ENCODE results near the gene REXO1.

The REXO1 gene

DNA sequence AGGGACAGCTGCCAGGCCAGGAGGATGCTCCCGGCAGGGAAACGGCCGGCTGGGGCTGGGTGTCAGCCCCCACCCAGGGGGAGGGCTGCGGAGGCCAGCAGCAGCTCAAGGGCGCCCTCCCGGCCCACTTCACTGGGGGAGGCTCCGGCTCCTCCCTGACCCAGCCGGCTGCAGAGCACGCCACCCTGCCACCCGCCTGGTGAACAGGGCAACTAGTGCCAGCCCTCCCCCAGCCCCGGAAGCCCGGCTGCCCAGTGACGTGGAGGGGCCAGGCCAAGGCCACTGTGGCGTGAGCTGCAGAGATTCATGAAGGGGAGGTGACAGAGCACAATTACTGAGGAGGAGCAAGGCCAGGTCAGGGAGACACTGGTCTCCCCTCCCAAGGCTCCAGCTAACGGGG lies 14.7 kb downstream of the REXO1 start:
- H2AFZ ChIP-seq (ENCODE audit: low read depth, low read length): no peak overlapping the region
- no peak overlapping the region for H3K9ac ChIP-seq (ENCODE audit: low read depth, low read length)
- no peaks in the 10 kb centered on the region for H3K4me1 ChIP-seq (ENCODE audit: insufficient read depth, low read length)
- TF ChIP-seq EZH2 (IDR thresholded peaks at IDR 0.05; ENCODE audit: borderline replicate concordance, low read depth, low read length, severe bottlenecking): no peak
- TF ChIP-seq, protein P1, sequence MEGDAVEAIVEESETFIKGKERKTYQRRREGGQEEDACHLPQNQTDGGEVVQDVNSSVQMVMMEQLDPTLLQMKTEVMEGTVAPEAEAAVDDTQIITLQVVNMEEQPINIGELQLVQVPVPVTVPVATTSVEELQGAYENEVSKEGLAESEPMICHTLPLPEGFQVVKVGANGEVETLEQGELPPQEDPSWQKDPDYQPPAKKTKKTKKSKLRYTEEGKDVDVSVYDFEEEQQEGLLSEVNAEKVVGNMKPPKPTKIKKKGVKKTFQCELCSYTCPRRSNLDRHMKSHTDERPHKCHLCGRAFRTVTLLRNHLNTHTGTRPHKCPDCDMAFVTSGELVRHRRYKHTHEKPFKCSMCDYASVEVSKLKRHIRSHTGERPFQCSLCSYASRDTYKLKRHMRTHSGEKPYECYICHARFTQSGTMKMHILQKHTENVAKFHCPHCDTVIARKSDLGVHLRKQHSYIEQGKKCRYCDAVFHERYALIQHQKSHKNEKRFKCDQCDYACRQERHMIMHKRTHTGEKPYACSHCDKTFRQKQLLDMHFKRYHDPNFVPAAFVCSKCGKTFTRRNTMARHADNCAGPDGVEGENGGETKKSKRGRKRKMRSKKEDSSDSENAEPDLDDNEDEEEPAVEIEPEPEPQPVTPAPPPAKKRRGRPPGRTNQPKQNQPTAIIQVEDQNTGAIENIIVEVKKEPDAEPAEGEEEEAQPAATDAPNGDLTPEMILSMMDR (IDR thresholded peaks at IDR 0.05; ENCODE audit: borderline replicate concordance, extremely low read depth, low read length, poor library complexity, severe bottlenecking): no peak
- DNase-seq: no peak
- ATAC-seq (ENCODE audit: insufficient read depth, low read depth): no peak
- peaks cover 84% of the 10 kb centered on the region for H4K20me1 ChIP-seq (ENCODE audit: insufficient read depth, low read length)
- H3K9me3 ChIP-seq (ENCODE audit: insufficient read depth, low read length, severe bottlenecking): no peaks in the 10 kb centered on the region
- no peak overlapping the region for H3K27ac ChIP-seq (ENCODE audit: low read length)
- no peak overlapping the region for H3K4me2 ChIP-seq (ENCODE audit: insufficient read depth, low read length)
- H3K4me3 ChIP-seq (ENCODE audit: low read depth in 1 of 2, low read length in 2 of 2): no peak overlapping the region
- no peaks in the 10 kb centered on the region for H3K27me3 ChIP-seq (ENCODE audit: insufficient read depth, low read length, poor library complexity)
- peaks cover 90% of the 10 kb centered on the region for H3K79me2 ChIP-seq (ENCODE audit: insufficient read depth, low read length)
- peaks cover 57% of the 10 kb centered on the region for H3K36me3 ChIP-seq (ENCODE audit: insufficient read depth, low read length)

DNA sequence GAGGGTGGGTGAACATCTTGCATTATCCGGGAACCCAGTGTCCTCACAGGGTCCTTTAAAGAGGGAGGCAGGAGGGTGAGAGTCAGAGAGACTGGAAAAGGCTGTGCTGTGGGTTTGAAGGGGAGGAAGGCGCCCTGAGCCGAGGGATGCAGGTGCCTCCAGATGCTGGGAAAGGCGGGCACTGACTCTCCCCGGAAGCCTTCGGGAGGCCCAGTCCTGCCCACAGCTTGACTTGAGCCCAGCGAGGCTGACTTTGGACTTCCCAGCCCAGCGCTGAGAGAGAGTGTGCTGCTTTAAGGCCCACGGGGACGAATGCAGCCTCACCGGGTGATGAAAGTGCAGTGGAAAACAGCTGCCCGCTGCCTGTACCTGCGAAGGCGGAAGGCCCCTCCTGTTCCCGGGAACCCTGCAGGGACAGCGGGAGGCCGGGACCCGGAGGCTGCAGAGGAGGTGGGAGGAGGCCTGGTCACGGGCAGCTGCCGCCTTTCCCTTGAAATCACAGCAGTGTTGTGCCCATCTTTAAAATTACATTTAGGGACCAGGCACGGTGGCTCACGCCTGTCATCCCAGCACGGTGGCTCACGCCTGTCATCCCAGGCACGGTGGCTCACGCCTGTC lies 16.1 kb downstream of the REXO1 start:
- TF ChIP-seq EZH2 (IDR thresholded peaks at IDR 0.05; ENCODE audit: borderline replicate concordance, low read depth, low read length, severe bottlenecking): no peak
- TF ChIP-seq, protein P1 (IDR thresholded peaks at IDR 0.05; ENCODE audit: borderline replicate concordance, extremely low read depth, low read length, poor library complexity, severe bottlenecking): no peak
- no peak for DNase-seq
- Histone ChIP-seq H2AFZ (ENCODE audit: low read depth, low read length) (no peak overlapping the region), H3K4me2 (ENCODE audit: insufficient read depth, low read length) (no peak overlapping the region), H3K27me3 (ENCODE audit: insufficient read depth, low read length, poor library complexity) (no peaks in the 10 kb centered on the region), H4K20me1 (ENCODE audit: insufficient read depth, low read length) (peaks cover 77% of the 10 kb centered on the region), H3K4me1 (ENCODE audit: insufficient read depth, low read length) (no peaks in the 10 kb centered on the region), H3K36me3 (ENCODE audit: insufficient read depth, low read length) (peaks cover 60% of the 10 kb centered on the region), H3K27ac (ENCODE audit: low read length) (no peak overlapping the region), H3K9ac (ENCODE audit: low read depth, low read length) (no peak overlapping the region), H3K79me2 (ENCODE audit: insufficient read depth, low read length) (peaks cover 78% of the 10 kb centered on the region), H3K9me3 (ENCODE audit: insufficient read depth, low read length, severe bottlenecking) (no peaks in the 10 kb centered on the region), H3K4me3 (ENCODE audit: low read depth in 1 of 2, low read length in 2 of 2) (no peak overlapping the region)
- no peak for ATAC-seq (ENCODE audit: insufficient read depth, low read depth)

DNA sequence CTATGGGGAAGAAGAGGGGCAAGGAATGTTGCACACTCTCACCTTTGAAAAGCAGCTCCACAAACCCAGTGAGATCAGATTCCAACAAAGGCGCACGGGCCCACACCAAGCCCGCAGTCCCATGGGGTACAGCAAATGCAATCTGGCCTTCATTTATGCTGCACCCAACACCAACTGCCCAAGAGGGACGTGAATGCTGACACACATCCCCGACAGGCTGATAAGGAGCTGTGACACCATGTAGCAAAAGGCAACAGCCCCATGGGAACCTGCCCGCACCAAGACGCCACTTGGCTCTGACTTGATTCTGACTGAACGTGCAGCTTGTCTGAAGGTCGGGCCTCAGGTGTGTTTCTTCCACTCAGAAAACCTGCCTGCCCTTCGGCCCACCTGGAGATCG lies 17.3 kb downstream of the REXO1 start:
- Histone ChIP-seq H4K20me1 (ENCODE audit: insufficient read depth, low read length) (peaks cover 77% of the 10 kb centered on the region), H2AFZ (ENCODE audit: low read depth, low read length) (no peak overlapping the region), H3K4me1 (ENCODE audit: insufficient read depth, low read length) (no peaks in the 10 kb centered on the region), H3K36me3 (ENCODE audit: insufficient read depth, low read length) (peaks cover 67% of the 10 kb centered on the region), H3K27me3 (ENCODE audit: insufficient read depth, low read length, poor library complexity) (no peaks in the 10 kb centered on the region), H3K9ac (ENCODE audit: low read depth, low read length) (no peak overlapping the region), H3K27ac (ENCODE audit: low read length) (no peak overlapping the region), H3K79me2 (ENCODE audit: insufficient read depth, low read length) (peaks cover 68% of the 10 kb centered on the region), H3K9me3 (ENCODE audit: insufficient read depth, low read length, severe bottlenecking) (no peaks in the 10 kb centered on the region), H3K4me2 (ENCODE audit: insufficient read depth, low read length) (no peak overlapping the region), H3K4me3 (ENCODE audit: low read depth in 1 of 2, low read length in 2 of 2) (no peak overlapping the region)
- DNase-seq (no peak), ATAC-seq (ENCODE audit: insufficient read depth, low read depth) (no peak)
- no peak for TF ChIP-seq EZH2 (IDR thresholded peaks at IDR 0.05; ENCODE audit: borderline replicate concordance, low read depth, low read length, severe bottlenecking)
- TF ChIP-seq, protein P1 (IDR thresholded peaks at IDR 0.05; ENCODE audit: borderline replicate concordance, extremely low read depth, low read length, poor library complexity, severe bottlenecking): no peak
